KOPT-K1 (cell line): ENCODE results near the gene CHST8.

Experiments used
- H3K27ac ChIP-seq: fragments of 200-600 bp; sonication (generic); 2 replicates; pipeline ENCODE4 v1.5.1; 2016; ENCODE audit warnings: antibody characterized with exemption, mild to moderate bottlenecking, low read depth, low read length; ENCODE audit not compliant: poor library complexity, severe bottlenecking
- H3K36me3 ChIP-seq: fragments of 200-600 bp; sonication (generic); 2 replicates; pipeline ENCODE4 v1.5.1; 2017; ENCODE audit warnings: antibody characterized with exemption, mild to moderate bottlenecking, low read length, moderate library complexity; ENCODE audit not compliant: insufficient read depth
- H3K9me3 ChIP-seq: fragments of 200-600 bp; sonication (generic); 2 replicates; pipeline ENCODE4 v1.5.1; 2017; ENCODE audit warnings: antibody characterized with exemption, low read length, mild to moderate bottlenecking; ENCODE audit not compliant: insufficient read depth, poor library complexity, severe bottlenecking

Gene CHST8

GRCh38 chr19:33803383-33803782, 181.6 kb downstream of the CHST8 start:
- H3K36me3 ChIP-seq = no peaks in the 10 kb centered on the region
- H3K9me3 ChIP-seq = no peaks in the 10 kb centered on the region
- H3K27ac ChIP-seq = no peak overlapping the region

- Histone ChIP-seq H3K36me3 (no peaks in the 10 kb centered on the region), H3K27ac (no peak overlapping the region)
Measured at GRCh38 chr19:33804021-33804799, 182.5 kb downstream of the CHST8 start.

GRCh38 chr19:33805313-33805712, 183.6 kb downstream of the CHST8 start:
- H3K9me3 ChIP-seq = no peaks in the 10 kb centered on the region
- H3K27ac ChIP-seq = no peak overlapping the region
- no peaks in the 10 kb centered on the region for H3K36me3 ChIP-seq

More at GRCh38 chr19:33804021-33804799, 182.5 kb downstream of the CHST8 start:
- no peaks in the 10 kb centered on the region for H3K9me3 ChIP-seq

GRCh38 chr19:33805840-33806433, 184.2 kb downstream of the CHST8 start:
- H3K36me3 ChIP-seq = no peaks in the 10 kb centered on the region
- no peaks in the 10 kb centered on the region for H3K9me3 ChIP-seq
- H3K27ac ChIP-seq = no peak overlapping the region

GRCh38 chr19:33806434-33806881, 184.7 kb downstream of the CHST8 start:
- Histone ChIP-seq H3K9me3 (no peaks in the 10 kb centered on the region), H3K36me3 (no peaks in the 10 kb centered on the region), H3K27ac (no peak overlapping the region)

- no peaks in the 10 kb centered on the region for H3K36me3 ChIP-seq
- H3K27ac ChIP-seq = no peak overlapping the region
- H3K9me3 ChIP-seq = no peaks in the 10 kb centered on the region
Measured at GRCh38 chr19:33808399-33808798, 186.6 kb downstream of the CHST8 start.

GRCh38 chr19:33809960-33810359, 188.2 kb downstream of the CHST8 start:
- Histone ChIP-seq H3K36me3 (no peaks in the 10 kb centered on the region), H3K9me3 (no peaks in the 10 kb centered on the region), H3K27ac (no peak overlapping the region)

GRCh38 chr19:33810821-33811220, 189.1 kb downstream of the CHST8 start:
- Histone ChIP-seq H3K36me3 (no peaks in the 10 kb centered on the region), H3K27ac (no peak overlapping the region), H3K9me3 (no peaks in the 10 kb centered on the region)

GRCh38 chr19:33811246-33811645, 189.5 kb downstream of the CHST8 start:
- H3K27ac ChIP-seq = no peak overlapping the region
- H3K36me3 ChIP-seq = no peaks in the 10 kb centered on the region
- no peaks in the 10 kb centered on the region for H3K9me3 ChIP-seq

- H3K36me3 ChIP-seq = no peaks in the 10 kb centered on the region
Measured at GRCh38 chr19:33811736-33812387, 190.1 kb downstream of the CHST8 start.

GRCh38 chr19:33812388-33813330, 190.9 kb downstream of the CHST8 start:
- Histone ChIP-seq H3K36me3 (no peaks in the 10 kb centered on the region), H3K9me3 (no peaks in the 10 kb centered on the region), H3K27ac (no peak overlapping the region)

More at GRCh38 chr19:33811736-33812387, 190.1 kb downstream of the CHST8 start:
- Histone ChIP-seq H3K9me3 (no peaks in the 10 kb centered on the region), H3K27ac (no peak overlapping the region)

GRCh38 chr19:33813391-33814101, 191.8 kb downstream of the CHST8 start:
- H3K9me3 ChIP-seq = no peaks in the 10 kb centered on the region
- H3K27ac ChIP-seq = no peak overlapping the region
- H3K36me3 ChIP-seq = no peaks in the 10 kb centered on the region

GRCh38 chr19:33814181-33815165, 192.7 kb downstream of the CHST8 start:
- no peaks in the 10 kb centered on the region for H3K9me3 ChIP-seq
- no peak overlapping the region for H3K27ac ChIP-seq
- H3K36me3 ChIP-seq = no peaks in the 10 kb centered on the region
